ENCODE data around the gene GPR180. TPM values are rescaled to one million over a fixed set of nuclear protein-coding genes. Genes with fewer than 3 reads are reported as not detected.

The GPR180 gene
- total RNA-seq, 2 donors from 2014 or later, result 6.6 to 6.9 TPM

DNA sequence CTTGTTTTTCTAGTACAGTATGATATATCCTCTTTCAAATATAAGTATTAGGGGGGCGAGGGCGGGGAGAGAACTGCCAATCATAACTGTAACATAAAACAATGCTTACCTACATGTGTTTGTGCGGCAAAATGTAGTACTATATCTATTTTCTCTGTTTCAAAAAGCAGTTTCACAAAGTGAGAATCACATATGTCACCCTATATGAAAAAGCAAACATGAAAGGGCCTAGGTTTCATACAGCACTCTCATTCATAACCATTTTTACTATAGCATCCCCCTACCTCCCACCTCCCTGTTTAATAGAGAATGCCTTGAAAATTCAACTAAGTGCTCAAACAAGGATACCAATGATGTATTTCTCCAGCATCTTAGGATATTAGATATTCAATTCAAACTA is 10.9 kb upstream of the GPR180 start:
- Histone ChIP-seq H3K36me3 (ENCODE audit: control insufficient read depth, insufficient read depth, low read length) (peaks cover 48% of the 10 kb centered on the region), H3K9ac (ENCODE audit: extremely low read depth, low read length, poor library complexity, severe bottlenecking) (no peak overlapping the region), H3K4me3 (ENCODE audit: low read length) (no peak overlapping the region), H3K9me3 (ENCODE audit: control insufficient read depth, low read length) (no peaks in the 10 kb centered on the region), H3K4me1 (ENCODE audit: control insufficient read depth, insufficient read depth, low read length) (no peaks in the 10 kb centered on the region), H3K27me3 (ENCODE audit: control insufficient read depth, insufficient read depth, low read length, poor library complexity, severe bottlenecking) (no peaks in the 10 kb centered on the region), H3K27ac (ENCODE audit: low read depth, low read length) (no peak overlapping the region)
- no peaks in the 10 kb centered on the region for H3K27me3 Mint-ChIP-seq (ENCODE audit: insufficient read depth)
- peaks cover 42% of the 10 kb centered on the region for H3K36me3 Mint-ChIP-seq (ENCODE audit: low read depth)
- H3K9me3 Mint-ChIP-seq, result no peaks in the 10 kb centered on the region
- 95 to 100% methylated on average over 3 of the region's 3 CpGs for WGBS, 2 experiments (ENCODE audit: insufficient coverage in 1 of 2, insufficient read length in 1 of 2)
- DNase-seq, result no peak
- TF ChIP-seq, protein P1, sequence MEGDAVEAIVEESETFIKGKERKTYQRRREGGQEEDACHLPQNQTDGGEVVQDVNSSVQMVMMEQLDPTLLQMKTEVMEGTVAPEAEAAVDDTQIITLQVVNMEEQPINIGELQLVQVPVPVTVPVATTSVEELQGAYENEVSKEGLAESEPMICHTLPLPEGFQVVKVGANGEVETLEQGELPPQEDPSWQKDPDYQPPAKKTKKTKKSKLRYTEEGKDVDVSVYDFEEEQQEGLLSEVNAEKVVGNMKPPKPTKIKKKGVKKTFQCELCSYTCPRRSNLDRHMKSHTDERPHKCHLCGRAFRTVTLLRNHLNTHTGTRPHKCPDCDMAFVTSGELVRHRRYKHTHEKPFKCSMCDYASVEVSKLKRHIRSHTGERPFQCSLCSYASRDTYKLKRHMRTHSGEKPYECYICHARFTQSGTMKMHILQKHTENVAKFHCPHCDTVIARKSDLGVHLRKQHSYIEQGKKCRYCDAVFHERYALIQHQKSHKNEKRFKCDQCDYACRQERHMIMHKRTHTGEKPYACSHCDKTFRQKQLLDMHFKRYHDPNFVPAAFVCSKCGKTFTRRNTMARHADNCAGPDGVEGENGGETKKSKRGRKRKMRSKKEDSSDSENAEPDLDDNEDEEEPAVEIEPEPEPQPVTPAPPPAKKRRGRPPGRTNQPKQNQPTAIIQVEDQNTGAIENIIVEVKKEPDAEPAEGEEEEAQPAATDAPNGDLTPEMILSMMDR (conservative IDR thresholded peaks at IDR 0.05), result no peak
- no peak overlapping the region for H3K4me3 Mint-ChIP-seq
- H3K27ac Mint-ChIP-seq, result no peak overlapping the region
- H3K4me1 Mint-ChIP-seq, result peaks cover 11% of the 10 kb centered on the region

DNA sequence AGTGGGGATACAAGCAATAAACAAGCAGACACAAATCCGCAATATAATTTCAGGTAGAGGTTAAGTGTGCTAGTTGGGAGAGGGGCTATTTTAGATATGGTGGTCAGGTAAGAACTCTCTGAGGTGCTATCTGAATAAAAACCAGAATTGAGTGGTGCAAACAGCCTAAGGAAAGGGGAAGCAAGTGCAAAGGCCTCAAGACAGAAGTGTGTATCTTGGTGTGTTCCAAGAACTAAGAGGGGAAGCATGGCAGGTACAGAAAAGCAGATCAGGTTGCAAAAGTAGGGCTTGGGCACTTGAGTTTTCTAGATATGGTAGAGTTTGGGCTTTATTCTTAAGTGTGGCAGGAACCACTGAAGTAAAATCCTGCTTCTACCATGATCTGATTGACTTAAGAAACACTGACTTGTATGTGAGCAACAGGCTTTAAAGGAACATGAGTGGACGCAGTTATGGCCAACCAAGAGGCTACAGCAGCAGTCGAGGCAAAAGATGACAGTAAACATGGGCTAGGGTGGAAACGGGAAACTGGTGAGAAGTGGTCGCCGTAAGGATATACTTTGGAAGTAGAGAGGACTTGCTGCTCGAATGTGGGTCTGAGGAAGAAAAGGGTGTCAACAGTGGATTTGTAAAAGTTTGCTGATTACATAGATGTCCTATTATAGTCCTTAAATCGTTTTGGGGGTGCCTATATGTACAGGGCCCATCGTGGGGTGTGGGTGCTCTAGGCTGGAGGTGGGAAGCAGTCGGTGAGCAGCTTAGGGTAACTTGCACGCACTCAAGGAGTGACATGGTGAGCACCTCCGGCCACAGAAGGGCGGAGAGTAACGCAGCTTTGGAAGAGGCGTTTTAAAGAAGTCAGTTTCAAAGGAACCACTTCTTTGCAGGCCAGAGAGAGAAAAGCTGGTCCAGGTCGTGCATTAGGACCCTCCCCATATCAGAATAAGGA is 6.4 kb upstream of the GPR180 start:
- Mint-ChIP-seq H3K36me3 (ENCODE audit: low read depth) (peaks cover 18% of the 10 kb centered on the region), H3K4me1 (peaks cover 13% of the 10 kb centered on the region), H3K27me3 (ENCODE audit: insufficient read depth) (peaks cover 11% of the 10 kb centered on the region), H3K4me3 (peak overlapping the region; percentile 85), H3K27ac (peak overlapping the region; percentile 90), H3K9me3 (peaks cover 3% of the 10 kb centered on the region)
- H3K36me3 ChIP-seq (ENCODE audit: control insufficient read depth, insufficient read depth, low read length), result peaks cover 25% of the 10 kb centered on the region
- H3K27me3 ChIP-seq (ENCODE audit: control insufficient read depth, insufficient read depth, low read length, poor library complexity, severe bottlenecking), result no peaks in the 10 kb centered on the region
- no peaks in the 10 kb centered on the region for H3K9me3 ChIP-seq (ENCODE audit: control insufficient read depth, low read length)
- peak; percentile 72 for DNase-seq
- 12 to 15% methylated on average over 16 of the region's 16 CpGs for WGBS, 2 experiments (ENCODE audit: insufficient coverage in 1 of 2, insufficient read length in 1 of 2)
- peak overlapping the region; percentile 69 for H3K9ac ChIP-seq (ENCODE audit: extremely low read depth, low read length, poor library complexity, severe bottlenecking)
- H3K4me3 ChIP-seq (ENCODE audit: low read length), result peak overlapping the region; percentile 92
- TF ChIP-seq, protein P1 (conservative IDR thresholded peaks at IDR 0.05), result no peak
- H3K27ac ChIP-seq (ENCODE audit: low read depth, low read length), result no peak overlapping the region
- H3K4me1 ChIP-seq (ENCODE audit: control insufficient read depth, insufficient read depth, low read length), result no peaks in the 10 kb centered on the region

DNA sequence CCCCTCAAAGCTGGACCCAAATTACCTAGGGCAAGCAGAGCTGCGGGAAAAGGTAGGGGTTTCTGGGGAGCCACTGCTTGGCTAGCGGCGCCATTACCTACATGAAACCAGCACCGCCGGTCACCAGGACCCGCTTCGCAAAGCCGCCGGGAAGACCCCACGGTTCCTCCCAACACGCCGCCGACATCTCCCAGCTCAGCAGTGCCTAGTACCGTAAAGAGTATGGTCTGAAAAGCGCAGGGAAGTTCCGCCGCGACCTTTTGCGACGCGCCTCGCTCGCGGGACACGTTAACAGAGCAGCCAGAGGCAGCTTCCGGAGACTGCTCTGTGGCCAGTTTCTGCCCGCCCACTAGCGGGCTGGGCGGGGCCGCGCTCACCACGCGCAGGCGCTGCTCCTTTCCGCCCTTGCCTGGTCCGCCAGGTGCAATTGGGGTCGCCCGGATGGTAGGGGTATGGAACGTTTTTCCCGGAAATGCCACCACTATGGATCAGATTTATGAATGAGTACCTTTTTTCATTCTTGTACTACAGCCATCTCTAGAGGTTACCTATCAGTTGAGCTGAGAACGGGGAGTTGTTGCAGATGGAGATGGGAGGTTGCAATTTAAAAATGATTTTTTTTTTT is 5.6 kb upstream of the GPR180 start, which contains the start of gene TGDS:
TGDS (minus strand) TSS at position 203 of the 625 bp plus-strand sequence; CDS start at position 187, 16 bp downstream.
- peak within 1 kb of the TSS; percentile 90 for H3K27ac Mint-ChIP-seq

More for the DNA sequence above, 5.6 kb upstream of the GPR180 start, which contains the start of gene TGDS:
- Histone ChIP-seq H3K9me3 (ENCODE audit: control insufficient read depth, low read length) (peaks cover 4% of the 10 kb centered on the region), H3K36me3 (ENCODE audit: control insufficient read depth, insufficient read depth, low read length) (peaks cover 18% of the 10 kb centered on the region), H3K4me3 (ENCODE audit: low read length) (peak within 1 kb of the TSS; percentile 92), H3K27me3 (ENCODE audit: control insufficient read depth, insufficient read depth, low read length, poor library complexity, severe bottlenecking) (no peaks in the 10 kb centered on the region), H3K9ac (ENCODE audit: extremely low read depth, low read length, poor library complexity, severe bottlenecking) (peak within 1 kb of the TSS; percentile 69), H3K27ac (ENCODE audit: low read depth, low read length) (no peak within 1 kb of the TSS), H3K4me1 (ENCODE audit: control insufficient read depth, insufficient read depth, low read length) (no peaks in the 10 kb centered on the region)
- peaks cover 13% of the 10 kb centered on the region for H3K36me3 Mint-ChIP-seq (ENCODE audit: low read depth)
- WGBS, 2 experiments (ENCODE audit: insufficient coverage in 1 of 2, insufficient read length in 1 of 2), result 1% methylated on average over 25 to 41 of the region's 41 CpGs
- peaks cover 18% of the 10 kb centered on the region for H3K27me3 Mint-ChIP-seq (ENCODE audit: insufficient read depth)
- TF ChIP-seq, protein P1 (conservative IDR thresholded peaks at IDR 0.05), result no peak
- peak within 1 kb of the TSS; percentile 85 for H3K4me3 Mint-ChIP-seq
- DNase-seq, result peak; percentile 97
- peaks cover 11% of the 10 kb centered on the region for H3K9me3 Mint-ChIP-seq
- H3K4me1 Mint-ChIP-seq, result peaks cover 13% of the 10 kb centered on the region

All from endodermal cell (in vitro differentiated cells).